A549 (cell line): ENCODE measurements around the gene ARMH4. TPM values are rescaled to one million over a fixed set of nuclear protein-coding genes. Genes with fewer than 3 reads are reported as not detected.

Experiments
- ATAC-seq, 2 experiments: fragments of 200-7000 bp in 1 of 2; fragments of >200 bp in 1 of 2; cut with Nextera tagmentation in 1 of 2; cut with Tn5 transposase in 1 of 2; 3 replicates each; pipeline versions ENCODE4 v1.8.0 to v1.9.1; 2018 to 2020; ENCODE audit warnings: mild to moderate bottlenecking in 1 of 2, moderate library complexity in 1 of 2
- CTCF ChIA-PET: fragments of 300-600 bp; sonication (Branson Sonifier 250); formaldehyde crosslinking; extraction: SDS; loops from one replicate; lab custom pipeline; 2021; ENCODE audit warnings: antibody characterized with exemption, inconsistent platforms; lab: Yijun Ruan, JAX
- POLR2A ChIA-PET: fragments of 350-600 bp; formaldehyde crosslinking; extraction: SDS; loops from one replicate; lab custom pipeline; 2021; ENCODE audit warnings: antibody characterized with exemption, inconsistent platforms; lab: Yijun Ruan, JAX
- DNase-seq, 2 experiments: peaks; one replicate each; pipeline versions ENCODE4 v3.0.0 to v3.0.0-alpha.2; 2011 to 2016; ENCODE audit warnings: low read depth in 1 of 2, low spot score in 1 of 2
- FAIRE-seq: peaks from 2 replicates; lab custom pipeline; 2011; peaks lifted over from hg19 to GRCh38; lab: Jason Lieb, UNC
- H3K27ac ChIP-seq, 2 experiments: fragments of >200 bp; sonication (Bioruptor Twin); formaldehyde crosslinking; 3 replicates each; pipeline ENCODE4 v1.5.1; 2016 to 2017
- H3K4me1 ChIP-seq: fragments of >200 bp; sonication (Bioruptor Twin); formaldehyde crosslinking; 3 replicates; pipeline ENCODE4 v1.6.1; 2016
- H3K4me2 ChIP-seq: fragments of >200 bp; sonication (Bioruptor Twin); formaldehyde crosslinking; 3 replicates; pipeline ENCODE4 v1.6.1; 2016
- H3K4me3 ChIP-seq: fragments of >200 bp; sonication (Bioruptor Twin); formaldehyde crosslinking; 3 replicates; pipeline ENCODE4 v1.5.1; 2016
- H3K9me3 ChIP-seq: fragments of >200 bp; sonication (Bioruptor Twin); formaldehyde crosslinking; 3 replicates; pipeline ENCODE4 v1.6.1; 2016
- ATOH8 ChIP-seq: fragments of 250-450 bp; sonication (Bioruptor Pico); IDR thresholded peaks from 2 replicates; pipeline ENCODE4 v1.5.0; 2020; ENCODE audit warnings: low read depth, mild to moderate bottlenecking, moderate library complexity
- CBX8 ChIP-seq: fragments of 200-600 bp; sonication (generic); IDR thresholded peaks from 2 replicates; pipeline ENCODE4 v1.6.1; 2016
- CHD4 ChIP-seq: fragments of 200-600 bp; sonication (generic); IDR thresholded peaks from 2 replicates; pipeline ENCODE4 v1.6.1; 2016; ENCODE audit warnings: antibody characterized with exemption, mild to moderate bottlenecking, borderline replicate concordance
- EP300 ChIP-seq, 2 experiments: fragments of >200 bp; sonication (Bioruptor Twin); formaldehyde crosslinking; IDR thresholded peaks; 2 replicates in 1 of 2; 3 replicates in 1 of 2; pipeline ENCODE4 v1.6.1; 2016 to 2017
- FOSB ChIP-seq: fragments of 250-450 bp; sonication (Bioruptor Pico); IDR thresholded peaks from 2 replicates; pipeline ENCODE4 v1.5.0; 2020; ENCODE audit warnings: mild to moderate bottlenecking, moderate library complexity
- FOXS1 ChIP-seq: fragments of 250-450 bp; sonication (Bioruptor Pico); IDR thresholded peaks from 2 replicates; pipeline ENCODE4 v1.5.0; 2020; ENCODE audit warnings: mild to moderate bottlenecking, moderate library complexity
- JUN ChIP-seq, 2 experiments: fragments of >200 bp; sonication (Bioruptor Twin); formaldehyde crosslinking; IDR thresholded peaks; 2 replicates in 1 of 2; 3 replicates in 1 of 2; pipeline ENCODE4 v1.6.1; 2016 to 2017
- KDM1A ChIP-seq: fragments of 200-600 bp; sonication (generic); IDR thresholded peaks from 2 replicates; pipeline ENCODE4 v1.6.1; 2016; ENCODE audit warnings: low read depth, mild to moderate bottlenecking
- NFE2L2 ChIP-seq: fragments of 150-350 bp; conservative IDR thresholded peaks from 2 replicates; pipeline ENCODE4 v1.6.1; 2014; ENCODE audit warnings: low read length
- PBX3 ChIP-seq: IDR thresholded peaks from 2 replicates; pipeline ENCODE4 v1.6.1; 2012
- RAD21 ChIP-seq, 2 experiments: fragments of >200 bp in 1 of 2; sonication (Bioruptor Twin) in 1 of 2; formaldehyde crosslinking in 1 of 2; IDR thresholded peaks in 1 of 2; conservative IDR thresholded peaks in 1 of 2; 2 replicates in 1 of 2; 3 replicates in 1 of 2; pipeline ENCODE4 v1.6.1; 2012 to 2018; ENCODE audit warnings: inconsistent platforms in 1 of 2
- RCOR1 ChIP-seq: fragments of 150-350 bp; IDR thresholded peaks from 2 replicates; pipeline ENCODE4 v1.6.1; 2014; ENCODE audit warnings: antibody characterized with exemption, low read length, low read depth
- SMC3 ChIP-seq: fragments of >200 bp; sonication (Bioruptor Twin); formaldehyde crosslinking; IDR thresholded peaks from 3 replicates; pipeline ENCODE4 v1.6.1; 2018; ENCODE audit warnings: inconsistent platforms
- SREBF2 ChIP-seq: fragments of 450-650 bp; IDR thresholded peaks from 2 replicates; pipeline ENCODE4 v1.6.1; 2014; ENCODE audit warnings: mild to moderate bottlenecking, moderate library complexity
- TP53 ChIP-seq: fragments of 250-450 bp; sonication (Bioruptor Pico); IDR thresholded peaks from 2 replicates; pipeline ENCODE4 v1.5.0; 2021; ENCODE audit warnings: mild to moderate bottlenecking, moderate library complexity
- WGBS: methylation state at CpG from one replicate; pipeline ENCODE4 v1.1.6; 2017; ENCODE audit errors: missing lambda C conversion rate; 5-methylcytosine and 5-hydroxymethylcytosine counted together
- polyA plus RNA-seq, 4 experiments: library from polyadenylated mRNA; depleted of rRNA in 3 of 4; stranded (reverse); fragments of >200 nt; fragmentation: RNase III in 1 of 4; extraction: RNeasy Plus Mini Kit Qiagen cat#74134 plus additional on column Dnase treatment in 1 of 4; gene quantifications; 2 replicates in 3 of 4; 3 replicates in 1 of 4; pipeline ENCODE4 v1.2.3, GENCODE V29; 2011 to 2017
- TF ChIP-seq, protein P1 (sequence below): fragments of 150-350 bp; IDR thresholded peaks from 2 replicates; pipeline ENCODE4 v1.6.1; 2014; ENCODE audit warnings: low read depth, mild to moderate bottlenecking, low read length
- TF ChIP-seq, protein P2 (sequence below): fragments of 450-650 bp; IDR thresholded peaks from 2 replicates; pipeline ENCODE4 v1.6.1; 2014; ENCODE audit warnings: antibody characterized with exemption
- TF ChIP-seq, protein P3 (sequence below): IDR thresholded peaks from 2 replicates; pipeline ENCODE4 v1.6.1; 2012; ENCODE audit warnings: low read depth, borderline replicate concordance
- TF ChIP-seq, protein P4 (sequence below): IDR thresholded peaks from 2 replicates; pipeline ENCODE4 v1.6.1; 2012

ARMH4 gene
- polyA plus RNA-seq, 2 of the 4 experiments (the other 2 are of a cell fraction), result 0.56 to 0.77 TPM

DNA sequence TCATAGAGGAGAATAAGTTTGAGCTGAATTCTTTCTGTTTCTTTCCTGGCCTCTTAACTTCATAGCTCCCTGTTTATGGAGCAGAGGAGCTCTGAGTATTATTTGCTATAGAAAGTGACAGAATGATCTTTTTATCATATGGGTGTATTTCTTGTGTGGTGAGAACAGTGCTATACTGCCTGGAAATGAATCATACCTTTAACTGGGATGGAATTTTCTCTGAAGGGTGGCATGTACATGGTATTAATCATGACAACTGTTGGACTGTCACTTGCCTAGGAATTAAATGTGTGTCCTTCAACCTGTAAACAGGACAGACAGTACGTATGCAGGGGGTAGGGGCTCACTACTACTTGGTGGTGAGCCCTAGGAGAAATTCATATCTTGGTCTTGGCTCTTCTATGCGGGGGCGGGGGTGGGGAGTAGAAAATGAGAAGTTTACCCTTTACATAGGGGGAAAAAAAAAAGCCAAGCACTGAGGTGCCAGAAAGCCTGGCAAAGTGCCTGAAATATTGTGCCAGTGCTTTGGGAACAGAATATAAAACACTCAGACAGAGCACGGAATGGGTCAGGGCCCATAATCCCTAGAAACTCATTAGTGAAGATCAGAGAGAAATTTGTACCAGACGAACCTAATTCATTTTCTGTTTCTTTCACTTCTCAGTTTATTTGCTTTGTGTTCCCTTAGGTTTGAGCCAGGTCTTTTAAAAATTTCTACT is 33.8 kb downstream of the ARMH4 start:
- no peaks in the 10 kb centered on the region for H3K4me1 ChIP-seq
- POLR2A ChIA-PET, result no interaction called here
- ATAC-seq (no peak), DNase-seq (no peak), FAIRE-seq (no peak)
- TF ChIP-seq CHD4 (no peak), SREBF2 (no peak), KDM1A (no peak), JUN (IDR thresholded peaks at IDR 0.05) (no peak), RAD21 (conservative IDR thresholded peaks at IDR 0.05 in 1 of 2, IDR thresholded peaks at IDR 0.05 in 1 of 2) (no peak), NFE2L2 (no peak), RCOR1 (no peak)
- TF ChIP-seq, protein P1, sequence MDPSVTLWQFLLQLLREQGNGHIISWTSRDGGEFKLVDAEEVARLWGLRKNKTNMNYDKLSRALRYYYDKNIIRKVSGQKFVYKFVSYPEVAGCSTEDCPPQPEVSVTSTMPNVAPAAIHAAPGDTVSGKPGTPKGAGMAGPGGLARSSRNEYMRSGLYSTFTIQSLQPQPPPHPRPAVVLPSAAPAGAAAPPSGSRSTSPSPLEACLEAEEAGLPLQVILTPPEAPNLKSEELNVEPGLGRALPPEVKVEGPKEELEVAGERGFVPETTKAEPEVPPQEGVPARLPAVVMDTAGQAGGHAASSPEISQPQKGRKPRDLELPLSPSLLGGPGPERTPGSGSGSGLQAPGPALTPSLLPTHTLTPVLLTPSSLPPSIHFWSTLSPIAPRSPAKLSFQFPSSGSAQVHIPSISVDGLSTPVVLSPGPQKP, result no peak
- TF ChIP-seq, protein P2, sequence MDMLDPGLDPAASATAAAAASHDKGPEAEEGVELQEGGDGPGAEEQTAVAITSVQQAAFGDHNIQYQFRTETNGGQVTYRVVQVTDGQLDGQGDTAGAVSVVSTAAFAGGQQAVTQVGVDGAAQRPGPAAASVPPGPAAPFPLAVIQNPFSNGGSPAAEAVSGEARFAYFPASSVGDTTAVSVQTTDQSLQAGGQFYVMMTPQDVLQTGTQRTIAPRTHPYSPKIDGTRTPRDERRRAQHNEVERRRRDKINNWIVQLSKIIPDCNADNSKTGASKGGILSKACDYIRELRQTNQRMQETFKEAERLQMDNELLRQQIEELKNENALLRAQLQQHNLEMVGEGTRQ, result no peak
- TF ChIP-seq, protein P3, sequence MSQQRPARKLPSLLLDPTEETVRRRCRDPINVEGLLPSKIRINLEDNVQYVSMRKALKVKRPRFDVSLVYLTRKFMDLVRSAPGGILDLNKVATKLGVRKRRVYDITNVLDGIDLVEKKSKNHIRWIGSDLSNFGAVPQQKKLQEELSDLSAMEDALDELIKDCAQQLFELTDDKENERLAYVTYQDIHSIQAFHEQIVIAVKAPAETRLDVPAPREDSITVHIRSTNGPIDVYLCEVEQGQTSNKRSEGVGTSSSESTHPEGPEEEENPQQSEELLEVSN, result no peak
- no peak overlapping the region for H3K4me3 ChIP-seq
- CTCF ChIA-PET, result interaction anchor here (2.4 kb wide), 1 partner anchor 10 kb away, joined by 19 read pairs; no protein-coding TSS in a partner anchor
- no peak overlapping the region for H3K27ac ChIP-seq
- 30% methylated on average over 4 of the region's 5 CpGs for WGBS
- no peak overlapping the region for H3K4me2 ChIP-seq
- no peaks in the 10 kb centered on the region for H3K9me3 ChIP-seq

- ChIA-PET POLR2A (no interaction called here), CTCF (interaction anchor here (0.7 to 9.1 kb wide), 5 partner anchors 38 to 357 kb away, joined by 3 to 79 read pairs (median 4); partner anchors contain the start of gene TOMM20L)
- Histone ChIP-seq H3K9me3 (no peaks in the 10 kb centered on the region), H3K4me1 (no peaks in the 10 kb centered on the region), H3K27ac (no peak overlapping the region), H3K4me2 (no peak overlapping the region), H3K4me3 (no peak overlapping the region)
- FAIRE-seq (no peak), DNase-seq (no peak), ATAC-seq (no peak)
- 22% methylated on average over 3 of the region's 3 CpGs for WGBS
- TF ChIP-seq FOSB (CRISPR knock-in tag), result no peak
- TF ChIP-seq SMC3, result no peak
- no peak for TF ChIP-seq ATOH8 (CRISPR knock-in tag)
- TF ChIP-seq CBX8, result no peak
- TF ChIP-seq NFE2L2, result no peak
- TF ChIP-seq, protein P4, sequence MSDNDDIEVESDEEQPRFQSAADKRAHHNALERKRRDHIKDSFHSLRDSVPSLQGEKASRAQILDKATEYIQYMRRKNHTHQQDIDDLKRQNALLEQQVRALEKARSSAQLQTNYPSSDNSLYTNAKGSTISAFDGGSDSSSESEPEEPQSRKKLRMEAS, result no peak
- TF ChIP-seq, protein P3, result no peak
- TF ChIP-seq FOXS1 (CRISPR knock-in tag), result no peak
- TF ChIP-seq, protein P2, result no peak
- TF ChIP-seq TP53 (CRISPR knock-in tag), result no peak
- no peak for TF ChIP-seq EP300 (IDR thresholded peaks at IDR 0.05)
- TF ChIP-seq RAD21 (conservative IDR thresholded peaks at IDR 0.05 in 1 of 2, IDR thresholded peaks at IDR 0.05 in 1 of 2), result no peak
- TF ChIP-seq PBX3, result no peak
Observed at GRCh38 chr14:58109744-58110143, 42.3 kb downstream of the ARMH4 start.
